Measurements from ENCODE around the gene DPP4. TPM values are rescaled to one million over a fixed set of nuclear protein-coding genes. Genes with fewer than 3 reads are reported as not detected.

The DPP4 gene
- total RNA-seq, 4 donors from 2014 or later: 3.2 to 6.4 (median 5.1) TPM

DNA sequence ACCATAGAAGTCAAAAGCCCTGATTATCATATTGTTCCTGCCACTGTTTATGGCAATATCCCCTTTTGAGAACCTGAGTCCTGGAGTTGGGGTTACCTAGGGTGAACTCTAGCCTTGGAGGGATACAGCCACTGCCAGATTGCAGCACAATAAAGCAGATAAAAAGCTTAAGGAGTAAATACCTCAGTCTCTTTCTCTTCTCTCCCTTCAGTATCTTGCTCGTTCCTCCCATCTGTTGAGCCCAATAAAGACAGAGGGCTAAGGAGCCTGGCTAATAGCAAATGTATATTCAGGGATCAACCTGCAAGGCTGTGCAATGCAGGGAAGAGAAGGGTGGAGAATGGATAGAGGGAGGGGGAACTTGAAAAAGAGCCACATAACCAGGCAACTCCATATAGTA is 8.0 kb upstream of the DPP4 start:
- DNase-seq (ENCODE audit: low spot score in 2 of 2): no peak
- TF ChIP-seq, protein P1, sequence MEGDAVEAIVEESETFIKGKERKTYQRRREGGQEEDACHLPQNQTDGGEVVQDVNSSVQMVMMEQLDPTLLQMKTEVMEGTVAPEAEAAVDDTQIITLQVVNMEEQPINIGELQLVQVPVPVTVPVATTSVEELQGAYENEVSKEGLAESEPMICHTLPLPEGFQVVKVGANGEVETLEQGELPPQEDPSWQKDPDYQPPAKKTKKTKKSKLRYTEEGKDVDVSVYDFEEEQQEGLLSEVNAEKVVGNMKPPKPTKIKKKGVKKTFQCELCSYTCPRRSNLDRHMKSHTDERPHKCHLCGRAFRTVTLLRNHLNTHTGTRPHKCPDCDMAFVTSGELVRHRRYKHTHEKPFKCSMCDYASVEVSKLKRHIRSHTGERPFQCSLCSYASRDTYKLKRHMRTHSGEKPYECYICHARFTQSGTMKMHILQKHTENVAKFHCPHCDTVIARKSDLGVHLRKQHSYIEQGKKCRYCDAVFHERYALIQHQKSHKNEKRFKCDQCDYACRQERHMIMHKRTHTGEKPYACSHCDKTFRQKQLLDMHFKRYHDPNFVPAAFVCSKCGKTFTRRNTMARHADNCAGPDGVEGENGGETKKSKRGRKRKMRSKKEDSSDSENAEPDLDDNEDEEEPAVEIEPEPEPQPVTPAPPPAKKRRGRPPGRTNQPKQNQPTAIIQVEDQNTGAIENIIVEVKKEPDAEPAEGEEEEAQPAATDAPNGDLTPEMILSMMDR (IDR thresholded peaks at IDR 0.05): no peak
- TF ChIP-seq POLR2A (IDR thresholded peaks at IDR 0.05): no peak
- H3K4me3 ChIP-seq (ENCODE audit: low read depth, poor library complexity, severe bottlenecking): no peak overlapping the region
- intact Hi-C loops (cut with DNase I; ENCODE audit: low total_unique reads): no loop called here
- WGBS, 2 donors: 72 to 80% methylated on average over 1 of the region's 1 CpG

DNA sequence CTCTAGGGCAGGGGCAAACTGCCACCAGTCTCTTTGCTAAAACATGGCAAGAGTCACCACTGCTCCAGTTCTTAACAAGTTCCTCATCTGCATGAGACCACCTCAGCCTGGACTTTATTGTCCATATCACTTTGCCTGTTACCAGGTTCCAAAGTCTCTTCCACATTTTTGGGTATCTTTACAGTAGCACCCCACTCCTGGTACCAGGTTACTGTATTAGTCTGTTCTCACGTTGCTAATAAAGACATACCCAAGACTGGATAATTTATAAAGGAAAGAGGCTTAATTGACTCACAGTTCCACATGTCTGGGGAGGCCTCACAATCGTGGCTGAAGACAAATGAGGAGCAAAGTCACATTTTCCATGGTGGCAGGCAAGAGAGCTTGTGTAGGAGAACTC is 5.5 kb upstream of the DPP4 start:
- 72 to 82% methylated on average over 2 of the region's 2 CpGs for WGBS, 2 donors
- TF ChIP-seq, protein P1 (IDR thresholded peaks at IDR 0.05): no peak
- TF ChIP-seq POLR2A (IDR thresholded peaks at IDR 0.05): no peak
- no peak for DNase-seq (ENCODE audit: low spot score in 2 of 2)
- H3K4me3 ChIP-seq (ENCODE audit: low read depth, poor library complexity, severe bottlenecking): no peak overlapping the region
- intact Hi-C loops (cut with DNase I; ENCODE audit: low total_unique reads): no loop called here

DNA sequence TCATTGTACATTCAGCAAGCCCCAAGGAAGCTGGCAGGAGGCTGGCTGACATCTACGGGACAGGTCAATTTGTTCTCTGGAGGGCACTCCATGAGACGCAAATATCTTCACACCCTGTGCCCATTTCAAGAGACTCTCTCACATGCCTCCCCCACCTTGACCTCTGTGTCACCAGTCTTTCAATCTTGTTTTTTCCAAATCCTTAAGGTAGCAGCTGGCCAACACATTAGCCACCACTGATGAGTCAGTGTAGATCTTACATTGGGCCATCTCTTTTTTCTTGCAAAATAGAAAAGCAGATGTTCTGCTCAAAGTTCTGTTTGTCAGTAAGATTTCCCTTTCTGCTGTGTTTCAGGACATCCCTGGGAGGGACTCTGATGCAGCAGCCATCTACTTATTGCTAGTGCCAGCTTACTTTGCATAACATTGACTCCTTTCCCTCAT is 1.7 kb upstream of the DPP4 start:
- WGBS, 2 donors: 82 to 90% methylated on average over 2 of the region's 2 CpGs
- DNase-seq (ENCODE audit: low spot score in 2 of 2): no peak
- no peak overlapping the region for H3K4me3 ChIP-seq (ENCODE audit: low read depth, poor library complexity, severe bottlenecking)
- intact Hi-C loops (cut with DNase I; ENCODE audit: low total_unique reads): no loop called here
- TF ChIP-seq, protein P1 (IDR thresholded peaks at IDR 0.05): no peak
- TF ChIP-seq POLR2A (IDR thresholded peaks at IDR 0.05): no peak

DNA sequence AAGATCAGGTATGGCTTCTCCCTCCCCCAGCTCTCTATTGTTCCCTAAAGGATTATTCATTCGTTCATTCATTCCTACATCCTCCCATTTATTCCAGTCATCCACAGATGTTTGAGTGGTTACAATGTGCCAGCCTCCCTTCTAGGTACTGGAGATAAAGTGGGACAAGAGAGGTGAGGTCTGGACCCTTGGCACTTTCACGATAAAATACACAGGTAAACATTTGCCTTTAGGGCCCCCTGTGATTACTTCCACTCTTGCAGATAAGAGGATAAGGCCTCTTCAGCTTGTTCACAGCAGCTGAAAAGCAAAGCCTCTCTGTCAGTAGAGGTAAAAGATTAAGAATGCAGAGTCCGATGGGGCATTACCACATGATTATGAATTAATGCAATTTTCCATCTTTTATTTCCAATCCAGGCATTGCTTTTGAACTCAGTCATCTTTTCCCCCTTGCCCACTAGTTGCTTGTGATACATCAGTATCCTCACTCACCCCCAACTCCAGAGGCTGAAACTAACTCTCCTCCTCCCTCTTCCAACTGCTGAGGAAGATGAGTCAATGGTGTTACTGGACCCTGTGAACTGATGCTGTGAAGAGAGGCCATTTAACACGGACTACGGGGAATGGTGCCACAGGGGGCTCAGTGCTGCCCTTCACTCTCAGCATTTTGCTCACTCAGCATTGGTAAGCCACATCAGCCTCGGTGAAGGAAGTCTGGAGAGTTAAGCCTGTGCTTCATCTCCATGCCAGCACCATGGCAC is 1.1 kb upstream of the DPP4 start:
- no peak for DNase-seq (ENCODE audit: low spot score in 2 of 2)
- TF ChIP-seq, protein P1 (IDR thresholded peaks at IDR 0.05): no peak
- TF ChIP-seq POLR2A (IDR thresholded peaks at IDR 0.05): no peak
- 85 to 89% methylated on average over 6 of the region's 6 CpGs for WGBS, 2 donors
- intact Hi-C loops (cut with DNase I; ENCODE audit: low total_unique reads): no loop called here
- H3K4me3 ChIP-seq (ENCODE audit: low read depth, poor library complexity, severe bottlenecking): no peak overlapping the region

DNA sequence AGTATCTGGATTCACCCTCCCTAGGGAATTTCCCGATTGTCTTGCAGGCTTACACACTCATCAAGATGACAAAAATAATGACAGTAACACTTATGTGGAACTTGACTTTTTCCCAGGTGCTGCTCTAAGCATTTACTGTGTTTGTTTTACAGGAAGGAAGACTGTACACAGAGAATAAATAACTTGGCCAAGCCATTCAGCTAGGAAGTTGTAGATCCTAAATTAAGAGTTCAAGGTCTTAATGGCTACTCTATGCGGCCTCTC is 549 bp upstream of the DPP4 start:
- no peak overlapping the region for H3K4me3 ChIP-seq (ENCODE audit: low read depth, poor library complexity, severe bottlenecking)
- TF ChIP-seq POLR2A (IDR thresholded peaks at IDR 0.05): no peak
- TF ChIP-seq, protein P1 (IDR thresholded peaks at IDR 0.05): no peak
- intact Hi-C loops (cut with DNase I; ENCODE audit: low total_unique reads): no loop called here
- WGBS, 2 donors: 47 to 49% methylated on average over 2 of the region's 2 CpGs
- DNase-seq (ENCODE audit: low spot score in 2 of 2): no peak
